Renal pelvis (tissue), 4 donors: Measurements from ENCODE around the gene DDTL. TPM values are rescaled to one million over a fixed set of nuclear protein-coding genes. Genes with fewer than 3 reads are reported as not detected.
"Not testable (repeated sequence)": the region's sequence is repeated elsewhere in the genome, so short reads cannot be mapped to it uniquely, and the experiment has no call there.

Source experiments
- DNase-seq: peaks from one replicate; pipeline ENCODE4 v3.0.0-alpha.2; 2013
- polyA plus RNA-seq, 3 donors: library from polyadenylated mRNA; unstranded; fragments of 120-200 nt; gene quantifications; one replicate each; pipeline ENCODE4 v1.2.1, GENCODE V29; 2013; ENCODE audit not compliant: insufficient read length in 3 of 3

Gene DDTL
- polyA plus RNA-seq, 3 donors: 6.4 to 13.1 (median 10.8) TPM

DNA sequence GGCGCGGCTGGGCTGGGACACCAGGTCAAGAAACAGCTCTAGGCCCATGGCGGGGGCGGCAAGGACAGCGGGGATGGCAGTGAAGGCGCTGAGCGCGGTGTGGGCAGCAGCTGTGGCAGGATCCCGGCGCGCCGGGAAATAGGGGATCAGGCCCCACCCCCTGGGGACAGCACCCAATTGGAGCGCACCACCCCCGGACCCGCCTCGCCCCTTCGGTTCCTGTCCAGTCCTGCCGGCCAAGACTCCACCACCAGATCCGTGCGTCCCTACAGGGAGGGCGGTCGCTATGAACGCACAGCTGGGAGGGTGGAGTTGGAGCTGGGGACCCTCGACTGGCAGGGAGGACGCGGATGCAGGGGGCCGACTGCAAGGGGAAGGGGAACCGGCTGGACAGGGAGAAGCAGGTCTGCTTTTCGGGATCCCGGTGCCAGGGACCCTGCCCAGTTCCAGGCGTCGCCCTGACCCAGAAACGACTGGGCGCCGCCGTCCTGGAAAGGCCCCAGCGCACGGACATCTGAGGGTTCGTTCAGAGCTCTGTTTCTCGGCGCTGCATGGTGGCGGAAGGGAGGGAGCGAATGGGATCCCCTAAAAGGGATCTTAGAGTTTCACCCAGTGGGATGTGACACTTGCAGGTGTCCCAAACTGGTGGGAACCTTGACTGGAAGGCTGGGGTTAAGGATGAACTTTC lies 5.5 kb upstream of the DDTL start, which contains the start of gene GSTT2B:
Gene GSTT2B (minus strand): TSS at position 112 of the 688 bp plus-strand sequence. CDS start 64 bp downstream, at position 48.
- DNase-seq: not testable (repeated sequence)

DNA sequence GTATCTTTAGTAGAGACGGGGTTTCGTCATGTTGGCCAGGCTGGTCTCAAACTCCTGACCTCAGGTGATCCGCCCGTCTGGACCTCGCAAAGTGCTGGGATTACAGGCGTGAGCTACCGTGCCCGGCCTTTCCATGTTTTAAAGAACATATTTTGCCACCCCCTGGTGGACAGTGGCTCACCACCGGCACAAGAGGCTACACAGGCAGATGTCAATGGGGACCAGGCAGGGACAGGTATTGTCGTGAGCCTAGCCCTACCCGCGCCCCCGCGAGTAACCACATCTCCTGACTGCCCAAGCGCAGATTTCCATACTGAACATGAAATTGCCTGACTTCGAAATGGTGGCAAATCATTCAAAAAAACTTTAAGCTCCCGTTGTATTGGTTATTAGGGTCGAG lies 594 bp upstream of the DDTL start:
- not testable (repeated sequence) for DNase-seq

DNA sequence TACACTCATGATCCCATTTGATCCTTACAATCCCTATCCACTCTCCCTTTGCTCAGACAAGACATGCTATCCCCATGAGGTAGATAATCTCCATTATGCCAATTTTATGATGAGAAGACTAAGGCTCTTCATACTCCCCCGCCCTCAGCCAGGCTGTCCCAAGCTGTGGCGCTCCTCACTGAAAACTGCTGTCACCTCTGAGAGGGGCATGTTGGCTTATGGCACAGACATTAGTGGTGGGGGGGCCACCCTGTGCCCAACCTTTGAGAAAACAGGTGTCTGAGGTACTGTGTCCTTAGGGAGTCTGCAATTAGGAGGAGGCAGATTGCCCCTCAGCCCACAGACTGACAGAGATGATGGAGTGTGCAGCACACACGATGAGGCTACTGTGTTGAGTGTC lies 2.4 kb downstream of the DDTL start:
- no peak for DNase-seq

DNA sequence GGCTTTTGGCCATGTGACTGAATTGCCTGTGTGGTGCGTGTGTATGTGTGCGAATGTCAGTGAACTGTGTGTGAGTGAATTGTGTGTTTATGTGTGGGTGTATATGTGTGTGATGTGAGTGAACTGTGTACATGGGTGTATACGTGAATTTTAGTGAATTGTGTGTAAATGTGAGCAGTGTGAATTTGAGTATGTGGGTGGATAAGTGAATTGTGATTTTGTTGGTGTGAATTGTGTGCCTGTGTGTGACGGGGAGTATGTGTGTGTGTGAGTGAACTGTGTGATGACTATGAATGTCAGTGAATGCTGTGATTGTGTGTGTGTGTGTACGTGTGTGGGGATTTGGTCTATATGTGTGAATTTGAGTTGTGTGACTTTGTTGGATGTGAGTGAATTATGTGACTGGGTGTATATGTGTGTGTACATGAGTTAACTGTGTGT lies 3.5 kb downstream of the DDTL start:
- DNase-seq: no peak

- no peak for DNase-seq
Observed at GRCh38 chr22:23970816-23971486, 4.3 kb downstream of the DDTL start.

- not testable (repeated sequence) for DNase-seq
Observed at GRCh38 chr22:23971927-23972326, 5.2 kb downstream of the DDTL start.

DNA sequence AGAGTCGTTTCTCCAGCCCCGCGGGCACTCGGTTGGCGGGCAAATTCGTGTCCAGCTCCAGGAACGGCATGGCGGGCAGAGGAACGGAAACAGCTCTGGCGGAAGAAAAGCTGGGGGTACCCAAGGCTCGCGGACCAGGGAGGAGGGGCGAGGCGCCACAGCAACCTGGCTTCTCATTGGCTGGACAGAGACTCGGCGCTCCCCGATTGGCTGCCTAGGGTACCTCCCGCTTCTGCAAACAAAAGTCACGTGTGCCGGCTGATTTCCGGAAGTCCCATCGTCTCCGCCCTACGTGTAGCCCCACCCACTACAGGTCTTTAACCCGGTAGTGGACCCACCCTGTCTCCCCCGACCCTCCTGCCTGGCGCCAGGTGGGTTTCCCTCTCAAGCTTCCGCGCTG lies 7.7 kb downstream of the DDTL start, which contains the start of gene DDT:
Gene DDT (minus strand): TSS at position 97 of the 400 bp plus-strand sequence. CDS start 27 bp downstream, at position 70.
- DNase-seq: not testable (repeated sequence)

DNA sequence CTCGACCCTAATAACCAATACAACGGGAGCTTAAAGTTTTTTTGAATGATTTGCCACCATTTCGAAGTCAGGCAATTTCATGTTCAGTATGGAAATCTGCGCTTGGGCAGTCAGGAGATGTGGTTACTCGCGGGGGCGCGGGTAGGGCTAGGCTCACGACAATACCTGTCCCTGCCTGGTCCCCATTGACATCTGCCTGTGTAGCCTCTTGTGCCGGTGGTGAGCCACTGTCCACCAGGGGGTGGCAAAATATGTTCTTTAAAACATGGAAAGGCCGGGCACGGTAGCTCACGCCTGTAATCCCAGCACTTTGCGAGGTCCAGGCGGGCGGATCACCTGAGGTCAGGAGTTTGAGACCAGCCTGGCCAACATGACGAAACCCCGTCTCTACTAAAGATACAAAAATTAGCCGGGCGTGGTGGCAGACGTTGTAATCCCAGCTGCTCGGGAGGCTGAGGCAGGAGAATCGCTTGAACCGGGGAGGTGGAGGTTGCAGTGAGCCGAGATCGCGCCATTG lies 8.2 kb downstream of the DDTL start:
- not testable (repeated sequence) for DNase-seq

DNA sequence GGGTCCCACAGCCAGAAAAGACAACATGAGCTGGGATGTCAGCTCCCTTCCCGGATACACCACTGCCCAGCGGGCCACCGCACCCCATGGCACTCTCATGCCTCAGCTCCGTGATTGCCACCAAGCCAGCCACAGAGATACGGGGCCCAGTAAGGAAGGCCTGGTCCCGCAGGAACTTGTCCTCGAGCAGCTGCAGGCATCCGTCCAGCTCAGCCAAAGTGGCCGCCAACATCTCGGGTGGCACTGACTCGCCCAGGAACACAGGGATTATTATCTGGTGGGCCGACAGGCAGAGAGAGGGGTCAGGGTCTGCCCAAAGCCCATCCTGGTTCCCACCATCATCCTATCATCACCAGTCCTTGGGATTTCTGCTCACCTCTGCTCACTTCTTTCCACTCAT lies 10.6 kb downstream of the DDTL start:
- not testable (repeated sequence) for DNase-seq

GRCh38 chr22:23979557-23980240 lies 13.0 kb downstream of the DDTL start, which contains the start of gene GSTT2:
TSS of gene GSTT2 (plus strand) at chr22:23980134.
- not testable (repeated sequence) for DNase-seq

- DNase-seq: not testable (repeated sequence)
Observed at GRCh38 chr22:23980567-23980966, 13.9 kb downstream of the DDTL start.

- peak; percentile 15 for DNase-seq
Observed at GRCh38 chr22:23984430-23984829, 17.7 kb downstream of the DDTL start.

DNA sequence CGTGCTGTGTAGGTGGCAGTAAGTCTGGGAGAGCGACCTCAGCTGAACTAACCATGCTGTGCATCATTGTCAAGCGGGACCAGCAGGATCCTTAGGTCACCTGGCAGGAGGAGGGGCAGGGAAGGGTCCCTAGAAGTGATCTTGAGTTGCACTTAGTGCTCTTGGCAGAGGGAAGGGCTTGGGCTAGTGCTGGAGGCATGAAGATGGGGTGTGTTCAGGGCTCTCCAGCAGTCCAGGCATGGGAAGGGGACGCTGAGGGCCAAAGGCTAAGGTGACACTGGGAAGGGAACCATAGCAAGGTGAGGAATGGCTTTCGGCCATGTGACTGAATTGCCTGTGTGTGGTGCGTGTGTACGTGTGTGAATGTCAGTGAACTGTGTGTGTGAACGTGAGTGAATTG lies 19.4 kb downstream of the DDTL start:
- not testable (repeated sequence) for DNase-seq

GRCh38 chr22:23986538-23987178 lies 20.0 kb downstream of the DDTL start:
- DNase-seq: not testable (repeated sequence)

GRCh38 chr22:23989583-23990244 lies 23.0 kb downstream of the DDTL start:
- DNase-seq: not testable (repeated sequence)

DNA sequence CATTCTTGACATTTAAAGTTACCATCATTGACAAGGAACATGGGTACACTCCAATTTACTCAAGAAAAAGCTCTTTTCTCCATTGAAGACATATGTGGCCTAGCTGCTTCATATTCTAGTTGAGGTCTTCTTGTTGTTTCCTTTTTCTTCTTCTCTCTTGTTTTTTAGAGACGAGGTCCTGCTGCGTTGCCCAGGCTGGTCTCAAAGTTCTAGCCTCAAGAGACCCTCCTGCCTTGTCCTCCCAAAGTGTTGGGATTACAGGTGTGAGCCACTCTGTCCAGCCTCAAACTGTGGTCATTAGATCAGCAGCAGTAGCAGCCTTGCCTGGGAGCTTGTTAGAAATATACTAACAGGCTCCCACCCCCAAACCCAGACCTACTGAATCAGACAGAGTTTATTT lies 26.4 kb downstream of the DDTL start:
- DNase-seq: not testable (repeated sequence)

- not testable (repeated sequence) for DNase-seq
Observed at GRCh38 chr22:23993581-23994177, 27.0 kb downstream of the DDTL start.

- no peak for DNase-seq
Observed at GRCh38 chr22:23997092-23997491, 30.4 kb downstream of the DDTL start.

GRCh38 chr22:23999779-24000178 lies 33.1 kb downstream of the DDTL start:
- DNase-seq: not testable (repeated sequence)

DNA sequence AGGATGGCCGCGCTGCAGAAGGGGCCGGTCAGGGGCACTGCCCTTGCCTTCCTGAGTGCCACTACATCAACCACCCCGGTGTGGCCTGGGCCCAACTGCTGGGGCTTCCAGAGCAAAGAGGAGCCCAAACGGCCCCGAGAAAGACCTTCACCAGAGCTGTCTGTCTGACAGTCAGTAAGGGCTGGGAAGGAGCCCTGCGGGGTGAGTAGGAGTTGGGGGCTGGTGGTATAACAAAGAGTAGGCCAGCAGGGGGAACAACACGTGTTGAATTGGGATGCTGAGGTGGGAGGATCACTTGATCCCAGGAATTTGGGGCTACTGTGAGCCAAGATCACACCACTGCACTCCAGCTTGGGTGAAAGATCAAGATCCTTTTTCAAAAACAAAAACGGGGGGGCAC lies 34.6 kb downstream of the DDTL start:
- DNase-seq: no peak

DNA sequence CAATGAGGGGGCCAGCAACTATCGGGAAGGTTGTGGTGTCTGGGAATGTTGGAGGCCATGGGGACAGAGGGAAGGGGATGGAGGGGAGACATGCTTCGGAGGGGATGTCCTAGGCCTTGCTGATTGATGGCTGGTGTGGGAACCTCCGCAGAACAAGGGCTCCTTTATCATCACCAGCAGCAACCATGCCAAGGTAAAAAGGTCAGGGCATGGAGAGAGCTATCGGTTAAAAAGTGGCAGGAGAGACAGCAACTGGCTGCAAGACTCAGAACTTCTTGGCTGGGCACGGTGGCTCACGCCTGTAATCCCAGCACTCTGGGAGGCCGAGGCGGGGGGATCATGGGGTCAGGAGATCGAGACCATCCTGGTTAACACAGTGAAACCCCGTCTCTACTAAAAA lies 35.6 kb downstream of the DDTL start:
- DNase-seq: no peak
